Type B pancreatic cell (in vitro differentiated cells): Measurements from ENCODE around the gene AFAP1. TPM values are rescaled to one million over a fixed set of nuclear protein-coding genes. Genes with fewer than 3 reads are reported as not detected.

Experiments
- DNase-seq: peaks from one replicate; pipeline ENCODE4 v3.0.0; 2021; ENCODE audit warnings: mixed read lengths; ENCODE audit not compliant: unreplicated experiment; ENCODE audit errors: extremely low spot score
- H3K27ac Mint-ChIP-seq: 2 replicates; pipeline ENCODE4 v1.8.0; 2021; ENCODE audit warnings: mild to moderate bottlenecking, mixed read lengths
- H3K27me3 Mint-ChIP-seq: 2 replicates; pipeline ENCODE4 v1.8.0; 2021; ENCODE audit warnings: mixed read lengths
- H3K36me3 Mint-ChIP-seq: 2 replicates; pipeline ENCODE4 v1.8.0; 2021; ENCODE audit warnings: mixed read lengths
- H3K4me1 Mint-ChIP-seq: one replicate; pipeline ENCODE4 v1.8.0; 2021; ENCODE audit warnings: mixed read lengths; ENCODE audit not compliant: unreplicated experiment
- H3K4me3 Mint-ChIP-seq: 2 replicates; pipeline ENCODE4 v1.8.0; 2021; ENCODE audit warnings: mild to moderate bottlenecking, mixed read lengths
- H3K9me3 Mint-ChIP-seq: 2 replicates; pipeline ENCODE4 v1.8.0; 2021; ENCODE audit warnings: mixed read lengths
- CTCF ChIP-seq: fragments of 200-600 bp; sonication (generic); conservative IDR thresholded peaks from 2 replicates; pipeline ENCODE4 v1.5.0; 2021; ENCODE audit warnings: antibody characterized with exemption, mild to moderate bottlenecking
- total RNA-seq: library from RNA; stranded (reverse); gene quantifications from 2 replicates; pipeline ENCODE4 v1.2.1, GENCODE V29; 2021; ENCODE audit warnings: low replicate concordance

AFAP1 gene
- total RNA-seq, 1 donor from 2014 or later, result 36.6 TPM

GRCh38 chr4:7738458-7739076, 201.1 kb downstream of the AFAP1 start:
- Mint-ChIP-seq H3K4me3 (no peak overlapping the region), H3K4me1 (no peaks in the 10 kb centered on the region), H3K27me3 (no peaks in the 10 kb centered on the region), H3K27ac (no peak overlapping the region), H3K9me3 (no peaks in the 10 kb centered on the region), H3K36me3 (no peaks in the 10 kb centered on the region)
- no peak for TF ChIP-seq CTCF
- DNase-seq, result no peak

- Mint-ChIP-seq H3K9me3 (no peaks in the 10 kb centered on the region), H3K4me1 (no peaks in the 10 kb centered on the region), H3K4me3 (no peak overlapping the region), H3K27ac (no peak overlapping the region), H3K27me3 (no peaks in the 10 kb centered on the region), H3K36me3 (no peaks in the 10 kb centered on the region)
- no peak for DNase-seq
- TF ChIP-seq CTCF, result no peak
Measured at GRCh38 chr4:7737752-7738457, 201.8 kb downstream of the AFAP1 start.

GRCh38 chr4:7737268-7737645, 202.4 kb downstream of the AFAP1 start:
- Mint-ChIP-seq H3K4me3 (no peak overlapping the region), H3K9me3 (no peaks in the 10 kb centered on the region), H3K4me1 (no peaks in the 10 kb centered on the region), H3K27me3 (no peaks in the 10 kb centered on the region), H3K27ac (no peak overlapping the region), H3K36me3 (no peaks in the 10 kb centered on the region)
- no peak for DNase-seq
- TF ChIP-seq CTCF, result no peak

- no peaks in the 10 kb centered on the region for H3K4me1 Mint-ChIP-seq
- no peaks in the 10 kb centered on the region for H3K36me3 Mint-ChIP-seq
- no peak for TF ChIP-seq CTCF
- H3K27me3 Mint-ChIP-seq, result no peaks in the 10 kb centered on the region
- no peak overlapping the region for H3K4me3 Mint-ChIP-seq
- no peak for DNase-seq
- no peaks in the 10 kb centered on the region for H3K9me3 Mint-ChIP-seq
- no peak overlapping the region for H3K27ac Mint-ChIP-seq
Measured at GRCh38 chr4:7736436-7737267, 203.0 kb downstream of the AFAP1 start.

GRCh38 chr4:7735961-7736360, 203.7 kb downstream of the AFAP1 start:
- Mint-ChIP-seq H3K36me3 (no peaks in the 10 kb centered on the region), H3K4me1 (no peaks in the 10 kb centered on the region), H3K4me3 (no peak overlapping the region), H3K9me3 (no peaks in the 10 kb centered on the region), H3K27me3 (no peaks in the 10 kb centered on the region), H3K27ac (no peak overlapping the region)
- TF ChIP-seq CTCF, result no peak
- DNase-seq, result no peak
